HepG2 (cell line): ENCODE results near the gene DHRS12. TPM values are rescaled to one million over a fixed set of nuclear protein-coding genes. Genes with fewer than 3 reads are reported as not detected.

Source experiments
- ATAD3A ChIP-seq: sonication (generic); formaldehyde crosslinking; IDR thresholded peaks from 2 replicates; pipeline ENCODE4 v1.4.0; 2020; ENCODE audit warnings: missing genetic modification reagents
- CERS6 ChIP-seq: sonication (generic); formaldehyde crosslinking; IDR thresholded peaks from 2 replicates; pipeline ENCODE4 v1.5.0; 2020; ENCODE audit warnings: missing genetic modification reagents
- HNRNPK ChIP-seq: fragments of 200-400 bp; formaldehyde crosslinking; IDR thresholded peaks from 2 replicates; pipeline ENCODE4 v1.6.1; 2018; ENCODE audit warnings: low read length, low read depth, moderate library complexity, mild to moderate bottlenecking; ENCODE audit not compliant: poor library complexity, severe bottlenecking
- PBX2 ChIP-seq: IDR thresholded peaks from 2 replicates; pipeline ENCODE4 v1.6.1; 2016; ENCODE audit warnings: control low read depth
- PCBP2 ChIP-seq: fragments of 200-400 bp; formaldehyde crosslinking; optimal IDR thresholded peaks from 2 replicates; pipeline ENCODE3; 2018; ENCODE audit warnings: low read length, low read depth; ENCODE audit not compliant: poor library complexity, severe bottlenecking
- SOX6 ChIP-seq, 2 experiments: fragments of 450-650 bp in 1 of 2; sonication (generic) in 1 of 2; formaldehyde crosslinking in 1 of 2; IDR thresholded peaks; 2 replicates each; pipeline versions ENCODE4 v1.4.0 to v1.6.1; 2017 to 2020; ENCODE audit warnings: antibody characterized with exemption in 1 of 2, mild to moderate bottlenecking in 1 of 2, missing genetic modification reagents in 1 of 2
- ZFP90 ChIP-seq: sonication (generic); formaldehyde crosslinking; IDR thresholded peaks from 2 replicates; pipeline ENCODE4 v1.8.0; 2022; ENCODE audit warnings: missing genetic modification reagents, mild to moderate bottlenecking, inconsistent platforms, borderline replicate concordance
- ZNF256 ChIP-seq: sonication (generic); formaldehyde crosslinking; conservative IDR thresholded peaks from 2 replicates; pipeline ENCODE4 v1.4.0; 2020; ENCODE audit warnings: missing genetic modification reagents
- polyA plus RNA-seq, 8 experiments: library from polyadenylated mRNA; depleted of rRNA in 3 of 8; stranded (reverse) in 7 of 8; unstranded in 1 of 8; fragments of >200 nt; fragmentation: Illumina TruSeq in 4 of 8; extraction: Trizol in 4 of 8; gene quantifications; 2 replicates each; pipeline versions ENCODE4 v1.2.1 to v1.2.3, GENCODE V29; 2011 to 2016; ENCODE audit warnings: low read depth in 4 of 8, missing spikeins in 1 of 8, mixed read lengths in 1 of 8; ENCODE audit not compliant: insufficient read depth in 1 of 8
- total RNA-seq, 5 experiments: library from RNA; depleted of rRNA; stranded (reverse); fragments of >200 nt; fragmentation: Illumina TruSeq; extraction: Trizol; gene quantifications; 2 replicates each; pipeline ENCODE4 v1.2.3, GENCODE V29; 2016; ENCODE audit warnings: low read depth in 1 of 5
- TF ChIP-seq, protein P1 (sequence below), 2 experiments: sonication (generic) in 1 of 2; formaldehyde crosslinking in 1 of 2; IDR thresholded peaks; 2 replicates each; pipeline versions ENCODE4 v1.4.0 to v1.6.1; 2018 to 2020; ENCODE audit warnings: missing genetic modification reagents in 2 of 2, borderline replicate concordance in 1 of 2, low read depth in 1 of 2, mild to moderate bottlenecking in 1 of 2, missing biosample characterization in 1 of 2
- TF ChIP-seq, protein P2 (sequence below): IDR thresholded peaks from 2 replicates; pipeline ENCODE4 v1.6.1; 2016; ENCODE audit warnings: mild to moderate bottlenecking, missing biosample characterization, missing genetic modification reagents
- TF ChIP-seq, protein P3 (sequence below): IDR thresholded peaks from 2 replicates; pipeline ENCODE4 v1.6.1; 2016
- TF ChIP-seq, protein P4 (sequence below): sonication (generic); formaldehyde crosslinking; IDR thresholded peaks from 2 replicates; pipeline ENCODE4 v1.5.0; 2020; ENCODE audit warnings: missing genetic modification reagents, mild to moderate bottlenecking, borderline replicate concordance
- TF ChIP-seq, protein P5 (sequence below): sonication (generic); formaldehyde crosslinking; IDR thresholded peaks from 2 replicates; pipeline ENCODE4 v1.4.0; 2020; ENCODE audit warnings: missing genetic modification reagents, borderline replicate concordance

The DHRS12 gene
- total and polyA plus RNA-seq, 2 of the 13 experiments (the other 11 are each of a cell fraction or from before 2014, with no cell fraction given) = 7.2 to 8.4 TPM

- TF ChIP-seq, protein P1, sequence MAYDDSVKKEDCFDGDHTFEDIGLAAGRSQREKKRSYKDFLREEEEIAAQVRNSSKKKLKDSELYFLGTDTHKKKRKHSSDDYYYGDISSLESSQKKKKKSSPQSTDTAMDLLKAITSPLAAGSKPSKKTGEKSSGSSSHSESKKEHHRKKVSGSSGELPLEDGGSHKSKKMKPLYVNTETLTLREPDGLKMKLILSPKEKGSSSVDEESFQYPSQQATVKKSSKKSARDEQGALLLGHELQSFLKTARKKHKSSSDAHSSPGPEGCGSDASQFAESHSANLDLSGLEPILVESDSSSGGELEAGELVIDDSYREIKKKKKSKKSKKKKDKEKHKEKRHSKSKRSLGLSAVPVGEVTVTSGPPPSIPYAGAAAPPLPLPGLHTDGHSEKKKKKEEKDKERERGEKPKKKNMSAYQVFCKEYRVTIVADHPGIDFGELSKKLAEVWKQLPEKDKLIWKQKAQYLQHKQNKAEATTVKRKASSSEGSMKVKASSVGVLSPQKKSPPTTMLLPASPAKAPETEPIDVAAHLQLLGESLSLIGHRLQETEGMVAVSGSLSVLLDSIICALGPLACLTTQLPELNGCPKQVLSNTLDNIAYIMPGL (CRISPR knock-in tag; IDR thresholded peaks at IDR 0.05; ENCODE audit: borderline replicate concordance in 1 of 2, low read depth in 1 of 2) = no peak
- TF ChIP-seq ZFP90 (CRISPR knock-in tag) (no peak), ATAD3A (CRISPR knock-in tag) (no peak), HNRNPK (no peak), PCBP2 (no peak), ZNF256 (CRISPR knock-in tag) (no peak), SOX6 (IDR thresholded peaks at IDR 0.05) (no peak), SOX6 (CRISPR knock-in tag; IDR thresholded peaks at IDR 0.05) (no peak), CERS6 (CRISPR knock-in tag) (no peak), PBX2 (no peak)
- TF ChIP-seq, protein P2, sequence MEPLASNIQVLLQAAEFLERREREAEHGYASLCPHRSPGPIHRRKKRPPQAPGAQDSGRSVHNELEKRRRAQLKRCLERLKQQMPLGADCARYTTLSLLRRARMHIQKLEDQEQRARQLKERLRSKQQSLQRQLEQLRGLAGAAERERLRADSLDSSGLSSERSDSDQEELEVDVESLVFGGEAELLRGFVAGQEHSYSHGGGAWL (CRISPR knock-in tag) = no peak
- TF ChIP-seq, protein P3, sequence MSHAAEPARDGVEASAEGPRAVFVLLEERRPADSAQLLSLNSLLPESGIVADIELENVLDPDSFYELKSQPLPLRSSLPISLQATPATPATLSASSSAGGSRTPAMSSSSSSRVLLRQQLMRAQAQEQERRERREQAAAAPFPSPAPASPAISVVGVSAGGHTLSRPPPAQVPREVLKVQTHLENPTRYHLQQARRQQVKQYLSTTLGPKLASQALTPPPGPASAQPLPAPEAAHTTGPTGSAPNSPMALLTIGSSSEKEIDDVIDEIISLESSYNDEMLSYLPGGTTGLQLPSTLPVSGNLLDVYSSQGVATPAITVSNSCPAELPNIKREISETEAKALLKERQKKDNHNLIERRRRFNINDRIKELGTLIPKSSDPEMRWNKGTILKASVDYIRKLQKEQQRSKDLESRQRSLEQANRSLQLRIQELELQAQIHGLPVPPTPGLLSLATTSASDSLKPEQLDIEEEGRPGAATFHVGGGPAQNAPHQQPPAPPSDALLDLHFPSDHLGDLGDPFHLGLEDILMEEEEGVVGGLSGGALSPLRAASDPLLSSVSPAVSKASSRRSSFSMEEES (CRISPR knock-in tag) = no peak
- TF ChIP-seq, protein P4, sequence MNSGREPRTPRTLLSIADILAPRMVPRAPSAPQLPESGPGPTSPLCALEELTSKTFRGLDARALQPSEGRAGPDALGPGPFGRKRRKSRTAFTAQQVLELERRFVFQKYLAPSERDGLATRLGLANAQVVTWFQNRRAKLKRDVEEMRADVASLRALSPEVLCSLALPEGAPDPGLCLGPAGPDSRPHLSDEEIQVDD (CRISPR knock-in tag) = no peak
- TF ChIP-seq, protein P5, sequence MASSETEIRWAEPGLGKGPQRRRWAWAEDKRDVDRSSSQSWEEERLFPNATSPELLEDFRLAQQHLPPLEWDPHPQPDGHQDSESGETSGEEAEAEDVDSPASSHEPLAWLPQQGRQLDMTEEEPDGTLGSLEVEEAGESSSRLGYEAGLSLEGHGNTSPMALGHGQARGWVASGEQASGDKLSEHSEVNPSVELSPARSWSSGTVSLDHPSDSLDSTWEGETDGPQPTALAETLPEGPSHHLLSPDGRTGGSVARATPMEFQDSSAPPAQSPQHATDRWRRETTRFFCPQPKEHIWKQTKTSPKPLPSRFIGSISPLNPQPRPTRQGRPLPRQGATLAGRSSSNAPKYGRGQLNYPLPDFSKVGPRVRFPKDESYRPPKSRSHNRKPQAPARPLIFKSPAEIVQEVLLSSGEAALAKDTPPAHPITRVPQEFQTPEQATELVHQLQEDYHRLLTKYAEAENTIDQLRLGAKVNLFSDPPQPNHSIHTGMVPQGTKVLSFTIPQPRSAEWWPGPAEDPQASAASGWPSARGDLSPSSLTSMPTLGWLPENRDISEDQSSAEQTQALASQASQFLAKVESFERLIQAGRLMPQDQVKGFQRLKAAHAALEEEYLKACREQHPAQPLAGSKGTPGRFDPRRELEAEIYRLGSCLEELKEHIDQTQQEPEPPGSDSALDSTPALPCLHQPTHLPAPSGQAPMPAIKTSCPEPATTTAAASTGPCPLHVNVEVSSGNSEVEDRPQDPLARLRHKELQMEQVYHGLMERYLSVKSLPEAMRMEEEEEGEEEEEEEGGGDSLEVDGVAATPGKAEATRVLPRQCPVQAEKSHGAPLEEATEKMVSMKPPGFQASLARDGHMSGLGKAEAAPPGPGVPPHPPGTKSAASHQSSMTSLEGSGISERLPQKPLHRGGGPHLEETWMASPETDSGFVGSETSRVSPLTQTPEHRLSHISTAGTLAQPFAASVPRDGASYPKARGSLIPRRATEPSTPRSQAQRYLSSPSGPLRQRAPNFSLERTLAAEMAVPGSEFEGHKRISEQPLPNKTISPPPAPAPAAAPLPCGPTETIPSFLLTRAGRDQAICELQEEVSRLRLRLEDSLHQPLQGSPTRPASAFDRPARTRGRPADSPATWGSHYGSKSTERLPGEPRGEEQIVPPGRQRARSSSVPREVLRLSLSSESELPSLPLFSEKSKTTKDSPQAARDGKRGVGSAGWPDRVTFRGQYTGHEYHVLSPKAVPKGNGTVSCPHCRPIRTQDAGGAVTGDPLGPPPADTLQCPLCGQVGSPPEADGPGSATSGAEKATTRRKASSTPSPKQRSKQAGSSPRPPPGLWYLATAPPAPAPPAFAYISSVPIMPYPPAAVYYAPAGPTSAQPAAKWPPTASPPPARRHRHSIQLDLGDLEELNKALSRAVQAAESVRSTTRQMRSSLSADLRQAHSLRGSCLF (CRISPR knock-in tag) = no peak
- TF ChIP-seq, all 625 proteins: peak for 0
Observed at GRCh38 chr13:51785712-51786424, 18.1 kb downstream of the DHRS12 start (continued).
